GM12801 (cell line): ENCODE measurements around the gene TENM3.

Source experiments
- CTCF ChIP-seq: IDR thresholded peaks from one replicate; pipeline ENCODE4 v1.5.1; 2011; ENCODE audit warnings: control low read depth; ENCODE audit not compliant: insufficient read length; ENCODE audit errors: extremely low read depth

The TENM3 gene

GRCh38 chr4:182338746-182339145 is 95.5 kb downstream of the TENM3 start:
- TF ChIP-seq CTCF: no peak

GRCh38 chr4:182339221-182339641 is 96.0 kb downstream of the TENM3 start:
- TF ChIP-seq CTCF: no peak

- TF ChIP-seq CTCF: no peak
Measured at GRCh38 chr4:182343453-182343852, 100.3 kb downstream of the TENM3 start.

GRCh38 chr4:182344968-182345367 is 101.8 kb downstream of the TENM3 start:
- TF ChIP-seq CTCF: no peak

GRCh38 chr4:182346250-182346649 is 103.0 kb downstream of the TENM3 start:
- TF ChIP-seq CTCF: no peak

- TF ChIP-seq CTCF: no peak
Measured at GRCh38 chr4:182346675-182347375, 103.6 kb downstream of the TENM3 start.

GRCh38 chr4:182348779-182349326 is 105.7 kb downstream of the TENM3 start:
- no peak for TF ChIP-seq CTCF
